Activated effector memory CD4-positive, alpha-beta T cell treated with Interleukin-2 at 50 U/mL for 16 hours (primary cell): Measurements from ENCODE around the gene PHLDA2.

Experiments
- DNase-seq: peaks from one replicate; pipeline ENCODE4 v3.0.0-alpha.2; 2020

PHLDA2 gene, protein sequence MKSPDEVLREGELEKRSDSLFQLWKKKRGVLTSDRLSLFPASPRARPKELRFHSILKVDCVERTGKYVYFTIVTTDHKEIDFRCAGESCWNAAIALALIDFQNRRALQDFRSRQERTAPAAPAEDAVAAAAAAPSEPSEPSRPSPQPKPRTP

DNA sequence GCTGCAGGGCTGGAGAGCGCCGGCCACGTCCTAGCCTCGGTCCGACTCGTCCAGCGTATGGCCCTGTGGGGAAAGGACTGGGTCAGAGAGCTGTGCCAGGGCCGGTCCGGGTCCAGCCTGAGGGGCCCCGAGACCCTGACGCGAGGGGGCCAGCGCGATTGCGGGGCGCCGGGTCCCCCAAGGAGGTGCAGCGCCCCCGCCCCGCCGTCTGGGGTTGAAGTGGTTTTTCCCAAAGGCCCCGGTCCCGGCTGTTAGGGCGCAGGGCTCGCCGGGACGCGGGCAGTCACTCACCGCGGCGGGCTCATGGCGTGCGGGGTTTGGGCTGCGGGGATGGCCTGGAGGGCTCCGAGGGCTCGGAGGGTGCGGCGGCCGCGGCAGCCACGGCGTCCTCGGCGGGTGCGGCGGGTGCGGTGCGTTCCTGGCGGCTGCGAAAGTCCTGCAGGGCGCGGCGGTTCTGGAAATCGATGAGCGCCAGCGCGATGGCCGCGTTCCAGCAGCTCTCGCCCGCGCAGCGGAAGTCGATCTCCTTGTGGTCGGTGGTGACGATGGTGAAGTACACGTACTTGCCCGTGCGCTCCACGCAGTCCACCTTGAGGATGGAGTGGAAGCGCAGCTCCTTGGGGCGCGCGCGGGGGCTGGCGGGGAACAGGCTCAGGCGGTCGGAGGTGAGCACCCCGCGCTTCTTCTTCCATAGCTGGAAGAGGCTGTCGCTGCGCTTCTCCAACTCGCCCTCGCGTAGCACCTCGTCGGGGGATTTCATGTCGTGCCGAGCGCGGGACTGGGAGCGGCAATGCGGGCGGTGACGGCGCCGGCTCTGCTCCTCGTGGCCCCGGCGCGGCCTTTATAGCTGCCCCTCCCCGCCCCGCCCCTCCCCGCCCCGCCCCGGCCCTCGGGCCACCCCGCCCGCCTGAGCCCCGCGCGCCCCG lies at the start of gene PHLDA2:
Gene PHLDA2, minus strand, starts transcription at position 816 of the 926 bp plus-strand sequence. Its CDS starts 56 bp downstream, at position 760.
- DNase-seq = peak; percentile 41

DNA sequence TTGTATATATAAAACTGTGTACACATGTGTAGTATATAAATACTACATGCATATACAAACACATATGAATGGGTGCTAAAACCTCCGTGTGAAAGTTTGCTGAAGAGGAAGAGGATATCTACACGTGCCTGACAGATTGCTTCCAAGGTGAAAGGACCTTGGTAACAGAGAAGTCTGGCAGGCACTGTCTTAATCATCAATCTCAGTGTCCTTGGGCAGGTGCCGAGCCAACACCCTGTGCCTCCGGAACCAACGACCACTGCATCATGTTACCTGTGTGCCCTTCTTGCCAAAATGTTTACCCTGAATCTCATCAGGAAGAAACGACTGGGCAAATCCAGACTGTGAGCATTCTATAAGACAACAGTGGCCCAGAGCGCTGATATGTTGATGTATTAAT lies 47.9 kb upstream of the PHLDA2 start:
- DNase-seq = no peak

DNA sequence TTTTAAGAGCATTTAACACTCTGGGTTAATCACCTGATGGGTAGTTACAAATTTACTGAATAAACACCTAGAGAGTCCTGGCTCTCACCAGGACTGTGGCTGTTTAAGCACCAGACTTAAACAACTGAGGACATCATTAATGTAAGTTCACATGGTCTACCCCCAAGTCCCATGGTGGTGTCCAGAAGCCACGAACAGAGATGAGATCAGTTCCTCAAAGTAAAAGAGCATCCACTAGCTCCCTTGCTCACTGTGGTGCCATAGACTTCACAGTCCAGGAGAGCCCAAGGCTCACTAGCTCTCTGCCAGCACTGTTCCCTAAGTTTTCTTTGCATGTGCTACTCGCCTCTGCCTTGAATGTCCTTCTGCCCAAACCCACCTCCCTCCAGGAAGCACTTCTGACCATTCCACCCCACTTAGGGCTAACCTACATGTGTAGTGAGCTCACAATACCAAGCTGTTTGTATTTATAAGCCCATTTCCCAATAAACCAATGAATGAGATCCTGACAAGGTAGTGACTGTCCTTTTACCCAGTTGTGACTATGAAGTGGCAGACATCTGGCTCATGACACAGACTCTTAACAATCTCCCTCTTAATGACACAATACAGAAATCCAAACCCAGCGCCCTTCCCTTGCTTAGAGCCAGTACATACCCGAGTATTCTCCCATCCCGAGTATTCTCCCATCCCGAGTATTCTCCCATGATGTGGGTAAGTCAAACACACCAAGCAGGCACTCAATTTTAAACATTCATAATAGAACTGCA lies 47.3 kb upstream of the PHLDA2 start:
- DNase-seq = no peak

GRCh38 chr11:2975594-2975993 lies 46.4 kb upstream of the PHLDA2 start:
- DNase-seq = no peak

GRCh38 chr11:2974272-2974671 lies 45.1 kb upstream of the PHLDA2 start:
- DNase-seq = no peak

GRCh38 chr11:2968341-2968900 lies 39.2 kb upstream of the PHLDA2 start:
- DNase-seq = no peak

GRCh38 chr11:2964782-2965181 lies 35.6 kb upstream of the PHLDA2 start:
- DNase-seq = no peak

DNA sequence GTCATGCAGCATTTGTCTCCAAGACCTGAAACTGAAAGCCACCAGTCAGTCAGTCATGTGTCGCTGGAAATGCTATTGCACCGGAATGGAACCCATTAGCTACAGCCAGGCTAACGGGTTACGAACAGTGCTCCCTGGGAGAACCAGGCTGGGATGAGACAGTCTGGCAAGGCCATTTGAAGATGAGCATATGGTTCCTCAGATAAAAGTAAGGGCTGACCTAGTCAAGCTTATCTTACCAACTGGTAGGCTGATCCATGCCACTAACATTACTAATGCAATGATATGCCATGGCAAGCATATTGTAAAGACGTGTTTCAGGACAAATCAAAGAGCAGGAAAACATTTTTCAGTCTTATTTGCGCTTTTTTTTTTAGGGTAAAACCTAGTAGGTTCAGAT lies 34.5 kb upstream of the PHLDA2 start:
- no peak for DNase-seq

DNA sequence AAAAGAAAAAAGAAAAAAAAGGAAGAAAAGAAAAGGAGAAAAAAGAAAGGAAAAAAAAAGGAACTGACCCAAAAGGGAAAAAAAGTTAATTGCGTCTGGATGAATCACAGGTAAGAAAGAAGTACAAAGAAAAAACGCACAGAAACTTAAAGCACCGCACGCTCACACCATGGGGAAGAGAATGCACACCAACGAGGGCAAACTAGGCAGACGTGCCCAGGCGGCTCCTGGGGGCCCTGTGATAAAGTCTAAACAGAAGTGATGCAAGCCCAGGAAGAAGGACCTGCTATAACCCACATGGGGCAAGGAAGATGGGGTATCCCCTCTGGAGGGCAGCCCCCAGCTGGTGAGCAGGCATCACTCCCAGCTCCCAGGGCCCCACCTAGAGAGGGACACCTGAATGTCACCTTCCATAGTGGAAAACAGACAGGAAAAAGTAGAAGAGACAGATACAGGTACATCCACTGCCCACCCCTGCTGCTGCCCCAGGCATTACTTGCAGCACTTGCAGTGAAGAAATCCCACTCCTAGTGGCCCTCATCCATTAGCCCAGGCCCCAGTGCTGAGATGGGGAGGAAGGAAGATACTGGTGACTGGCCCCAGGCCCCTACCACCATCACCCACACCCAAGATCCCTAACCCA lies 34.0 kb upstream of the PHLDA2 start:
- DNase-seq = no peak

DNA sequence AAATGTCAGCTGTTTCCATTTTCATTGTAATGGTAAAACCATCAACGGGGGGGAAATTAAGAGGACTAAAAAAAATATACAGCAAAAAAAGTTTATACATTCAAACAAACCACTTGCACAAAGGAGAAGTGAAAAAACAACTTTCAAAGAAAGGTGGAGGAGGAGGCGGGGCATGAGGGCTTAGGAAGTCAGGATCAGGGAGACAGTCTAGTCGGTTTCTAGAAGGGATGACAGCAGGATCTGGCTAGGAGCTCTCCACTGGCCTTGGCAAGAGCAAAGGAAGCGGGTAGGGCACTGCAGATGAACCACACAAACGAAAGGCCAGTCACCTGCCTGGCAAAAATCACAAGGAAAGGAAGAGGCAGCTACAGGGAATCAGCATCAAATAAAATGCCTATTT lies 31.9 kb upstream of the PHLDA2 start:
- DNase-seq = no peak

DNA sequence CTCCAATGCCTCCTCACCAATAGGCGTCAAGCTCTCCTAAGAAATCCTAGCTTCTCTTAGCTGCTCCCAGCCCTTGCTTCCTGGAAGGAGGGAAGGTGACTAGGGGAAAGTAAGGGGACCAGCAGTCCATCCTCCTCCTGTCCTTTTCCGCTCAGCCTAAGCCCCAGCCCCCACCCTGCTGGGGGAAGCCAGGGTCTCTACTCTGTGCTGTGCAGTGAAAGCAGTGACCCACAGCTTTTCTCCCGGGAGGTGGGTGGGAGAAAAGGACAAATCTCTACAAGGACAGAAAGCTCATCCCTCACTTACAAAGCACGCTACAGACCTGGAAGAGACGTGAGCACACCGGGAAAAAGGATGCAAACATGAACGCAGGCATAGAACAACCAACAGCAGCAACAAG lies 30.9 kb upstream of the PHLDA2 start:
- DNase-seq = no peak

DNA sequence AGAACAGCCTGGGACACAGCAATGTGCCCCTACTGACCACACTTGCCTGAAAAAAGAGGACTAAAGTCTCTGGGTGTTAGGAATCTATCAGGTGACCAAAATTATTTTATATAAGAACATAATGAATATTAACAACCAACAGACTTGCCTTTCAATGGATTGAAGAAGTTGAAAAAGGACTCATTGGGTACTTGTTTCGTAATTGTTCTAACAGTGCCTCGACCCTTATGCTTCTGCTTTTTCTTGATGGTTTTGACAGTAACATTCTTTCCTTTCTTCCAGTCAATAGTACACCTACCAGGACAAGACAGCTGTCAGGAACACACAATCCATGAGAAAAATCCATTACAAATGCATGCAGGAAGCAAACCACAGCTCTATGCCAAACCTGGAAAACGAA lies 29.0 kb upstream of the PHLDA2 start:
- no peak for DNase-seq

- DNase-seq = no peak
Observed at GRCh38 chr11:2955906-2956476, 26.8 kb upstream of the PHLDA2 start.

DNA sequence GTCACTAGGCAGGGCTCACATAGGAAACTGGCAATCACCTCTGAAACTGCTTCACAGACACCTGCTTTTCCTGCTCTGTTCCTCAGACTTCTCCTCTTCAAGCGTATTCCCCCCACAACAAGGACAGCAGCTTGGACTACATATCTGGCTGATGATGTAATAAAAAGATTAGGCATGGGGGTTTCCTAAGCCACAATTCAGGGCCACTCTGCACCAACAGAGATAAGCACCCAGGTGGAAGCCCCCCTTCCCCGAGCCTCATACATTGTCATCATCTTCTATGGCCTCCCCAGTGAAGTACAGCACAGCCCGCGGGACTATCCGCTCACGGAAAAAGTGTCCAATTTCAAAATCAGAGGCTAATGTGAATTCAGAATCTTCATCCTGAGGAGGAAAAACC lies 25.0 kb upstream of the PHLDA2 start:
- no peak for DNase-seq

DNA sequence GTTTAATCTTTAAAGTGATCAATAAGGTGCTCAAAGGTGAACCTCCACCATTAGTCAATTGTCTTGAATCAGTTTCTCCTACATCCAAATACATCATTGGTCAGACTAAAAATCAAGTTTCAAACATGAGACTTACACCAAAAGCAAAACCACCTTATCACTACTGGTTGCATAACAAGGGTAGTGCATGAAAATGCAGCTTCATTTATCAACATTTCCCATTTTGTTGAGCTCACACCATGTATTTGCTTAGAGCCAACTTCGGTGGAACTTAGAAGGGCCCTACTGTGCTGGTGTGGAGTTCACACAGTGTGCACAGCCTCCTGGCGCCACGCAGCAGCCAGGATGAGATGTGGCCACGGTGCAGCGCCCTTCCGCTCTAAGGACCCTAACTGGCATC lies 23.1 kb upstream of the PHLDA2 start:
- DNase-seq = no peak

DNA sequence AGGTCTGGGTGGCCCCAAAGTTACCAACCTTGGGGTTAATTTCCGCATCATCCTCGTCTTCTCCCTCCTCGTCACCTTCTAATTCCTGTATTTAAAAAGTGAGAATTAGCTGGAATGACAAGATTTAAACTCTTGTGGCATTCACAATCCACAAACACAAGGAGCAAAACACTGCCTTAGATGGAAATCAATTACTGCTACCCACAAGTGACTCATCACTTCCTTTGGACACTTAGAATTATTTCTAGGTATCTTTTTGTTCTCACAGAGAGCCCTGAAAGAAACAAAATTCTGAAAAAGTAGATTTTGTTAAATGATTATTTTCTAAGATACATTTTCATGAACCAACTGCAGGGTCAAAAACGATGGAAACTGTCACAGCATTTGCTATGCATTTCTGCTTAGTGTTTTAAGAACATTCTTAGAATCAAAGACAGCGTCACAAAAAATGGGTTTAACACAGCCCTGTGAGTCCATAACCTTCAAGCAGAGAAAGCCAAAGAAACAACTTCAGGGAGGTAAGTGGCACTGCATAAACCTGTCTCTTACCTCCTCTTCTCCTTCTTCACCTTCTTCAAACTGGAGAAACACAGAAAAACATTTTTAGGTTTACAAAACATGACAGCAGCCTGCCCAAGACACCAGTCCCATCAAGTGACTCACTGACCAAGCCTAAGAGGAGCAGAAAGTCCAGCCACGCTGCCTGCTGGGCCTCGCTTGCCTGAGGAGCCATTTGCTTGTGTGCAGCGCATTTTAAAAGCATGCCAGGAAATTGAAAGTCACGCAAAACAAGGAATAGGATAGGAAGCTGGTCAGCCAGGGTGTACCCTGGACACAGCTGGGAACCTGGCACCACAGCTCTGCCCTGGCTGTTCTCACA lies 22.3 kb upstream of the PHLDA2 start:
- DNase-seq = no peak

DNA sequence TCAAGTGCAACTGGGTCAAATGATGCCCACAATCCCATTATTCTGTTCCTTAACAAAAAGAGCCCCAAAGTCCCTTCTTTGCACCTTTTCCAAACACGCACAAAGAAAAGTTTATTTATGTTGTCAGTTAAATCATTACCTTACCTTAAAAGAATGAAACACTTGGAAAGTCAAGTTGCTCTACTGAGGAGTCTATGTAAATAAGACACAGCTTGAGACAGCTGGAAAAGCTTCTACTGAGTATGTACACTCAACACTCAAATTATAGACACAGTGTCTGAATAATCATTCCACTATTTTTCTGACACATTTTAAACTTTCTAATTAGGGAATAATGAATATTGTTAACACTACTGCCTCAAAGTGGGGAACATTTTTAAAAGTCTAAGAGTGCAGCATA lies 21.6 kb upstream of the PHLDA2 start:
- DNase-seq = no peak

DNA sequence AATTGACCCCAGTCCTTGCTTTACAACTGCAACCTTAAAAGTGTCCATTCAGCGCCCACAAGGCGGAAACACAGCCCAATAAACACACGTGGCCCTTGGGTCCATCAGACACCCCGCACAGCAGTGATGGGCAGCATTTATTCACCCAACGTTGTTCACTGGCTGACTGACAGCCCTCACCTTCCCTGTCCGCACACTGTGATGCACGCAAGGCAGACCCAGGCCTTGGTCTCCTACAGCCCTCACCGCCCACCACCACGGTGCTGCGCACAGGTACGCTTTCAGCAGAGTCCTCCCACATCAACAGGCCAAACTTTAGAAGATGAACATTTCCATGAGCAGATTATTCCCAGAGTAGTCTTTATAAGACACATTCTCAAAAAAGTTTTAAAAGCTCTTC lies 20.7 kb upstream of the PHLDA2 start:
- DNase-seq = no peak

- no peak for DNase-seq
Observed at GRCh38 chr11:2947744-2948143, 18.5 kb upstream of the PHLDA2 start.

GRCh38 chr11:2945757-2946287 lies 16.6 kb upstream of the PHLDA2 start:
- DNase-seq = no peak
